LoVo (cell line): ENCODE data around the gene MORN3.

ENCODE experiments used
- DNase-seq: peaks from one replicate; pipeline ENCODE4 v3.0.0-alpha.2; 2016; ENCODE audit warnings: low spot score

Gene MORN3

DNA sequence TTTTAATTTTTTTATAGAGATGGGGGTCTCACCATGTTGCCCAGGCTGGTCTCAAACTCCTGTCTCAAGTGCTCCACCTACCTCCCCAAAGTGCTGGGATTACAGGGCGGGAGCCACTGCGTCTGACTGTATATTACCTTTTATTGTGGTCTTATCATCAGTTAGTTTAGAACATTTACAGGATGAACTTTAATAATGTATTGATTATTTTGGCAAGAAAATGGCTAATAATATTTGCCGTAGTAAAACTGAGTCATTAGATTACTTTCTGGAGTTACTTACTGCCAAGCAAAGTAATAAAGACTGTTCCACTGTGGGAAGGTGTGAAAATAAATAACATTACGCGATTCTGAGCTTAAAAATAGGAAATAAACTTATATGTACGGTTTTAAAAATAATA, 66.7 kb downstream of the MORN3 start:
- no peak for DNase-seq

DNA sequence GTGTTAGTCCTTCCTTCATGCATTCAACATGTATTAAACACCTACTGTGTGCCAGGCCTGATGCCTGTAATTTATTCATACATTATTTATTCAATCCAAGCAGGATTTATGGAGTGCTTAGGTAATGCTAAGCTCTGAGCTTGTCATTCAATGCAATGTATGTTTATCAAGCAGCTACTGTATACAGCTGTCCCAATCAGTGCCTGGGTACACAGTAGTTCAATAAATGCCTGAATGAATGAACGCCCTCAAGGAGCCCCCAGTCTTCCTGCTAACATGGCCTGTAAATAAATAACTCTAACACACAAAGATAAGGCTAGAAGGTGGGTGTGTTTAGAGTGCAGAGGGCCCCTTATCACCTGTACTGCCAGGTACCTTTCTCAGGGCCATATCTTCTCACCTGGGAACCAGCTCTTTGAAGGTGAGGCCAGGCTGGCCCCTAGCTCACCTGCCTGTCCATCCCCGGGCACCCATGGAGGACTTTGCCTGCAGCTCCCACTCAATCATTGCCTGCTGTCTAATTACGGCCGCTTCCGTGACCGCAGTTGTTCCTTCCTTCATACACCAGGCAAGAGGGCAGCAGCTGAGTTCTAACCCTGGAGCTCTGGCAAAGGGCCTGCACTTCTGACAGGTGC, 68.6 kb downstream of the MORN3 start:
- DNase-seq, result no peak
